ENCODE measurements around the gene SORT1.
"Not testable (repeated sequence)": the region's sequence is repeated elsewhere in the genome, so short reads cannot be mapped to it uniquely, and the experiment has no call there.

The SORT1 gene

GRCh38 chr1:109397581-109398342, at the start of gene SORT1:
Gene SORT1 (minus strand): TSS chr1:109397918. CDS start chr1:109397892, 26 bp downstream.
- FAIRE-seq, result peak; percentile 36

GRCh38 chr1:109445949-109446695, 48.4 kb upstream of the SORT1 start:
- FAIRE-seq, result not testable (repeated sequence)

DNA sequence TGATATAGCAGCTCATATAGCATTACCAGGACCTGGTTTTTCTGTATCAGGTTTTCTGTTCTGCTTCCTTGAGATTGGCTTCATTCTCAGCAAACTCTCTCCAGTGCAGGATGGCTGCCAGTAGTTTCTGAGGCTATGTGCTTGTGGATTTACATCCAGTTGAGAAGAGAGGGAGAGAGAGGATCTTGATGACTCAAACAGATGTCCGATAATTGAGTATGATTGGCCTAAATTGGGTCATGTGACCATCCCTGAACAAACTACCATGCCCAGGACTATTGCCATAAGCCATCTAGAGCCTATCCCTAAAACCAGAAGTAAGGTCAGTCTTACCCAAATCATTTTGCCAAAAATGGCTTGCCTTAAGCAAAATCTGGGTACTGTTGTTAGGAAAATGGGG, 46.6 kb upstream of the SORT1 start:
- no peak for FAIRE-seq

DNA sequence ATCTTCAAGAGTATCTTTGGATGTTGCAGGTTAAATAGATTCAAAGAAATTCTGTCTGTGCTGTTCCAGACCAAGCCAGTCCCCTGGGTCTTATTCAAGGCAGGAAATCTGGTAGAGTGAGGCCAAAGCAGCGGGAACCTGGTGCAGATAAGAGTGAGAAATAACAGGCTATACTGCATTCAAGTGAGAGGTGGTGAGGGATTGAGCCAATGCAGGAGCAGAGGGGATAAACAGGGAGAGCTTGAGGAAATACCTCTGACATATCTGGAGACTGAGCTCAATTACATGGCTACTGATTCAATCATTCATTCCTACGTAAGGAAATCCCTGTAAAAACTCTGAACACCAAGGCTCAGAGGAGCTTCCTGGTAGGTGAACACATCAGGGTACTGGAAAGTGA, 45.8 kb upstream of the SORT1 start:
- FAIRE-seq, result no peak

DNA sequence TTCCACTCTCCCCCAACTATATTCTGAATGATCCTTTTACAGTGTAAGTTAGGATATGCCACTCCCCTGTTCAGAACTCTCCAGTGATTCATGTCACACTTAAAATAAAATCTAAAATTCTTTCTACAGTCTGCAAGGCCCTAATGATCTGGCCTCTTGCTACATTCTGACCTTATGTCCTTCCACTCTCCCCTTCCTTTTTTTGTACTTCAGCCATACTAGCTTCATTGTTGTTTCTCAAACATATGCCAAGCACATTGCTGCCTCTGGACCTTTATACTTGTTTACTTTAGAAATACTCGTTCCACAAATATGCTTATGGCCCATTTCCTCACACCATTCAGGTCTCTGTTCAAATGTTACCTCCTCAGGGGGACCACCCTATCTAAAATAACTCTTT, 43.4 kb upstream of the SORT1 start:
- FAIRE-seq, result no peak

GRCh38 chr1:109438798-109439297, 41.1 kb upstream of the SORT1 start:
- FAIRE-seq, result no peak

GRCh38 chr1:109434484-109434883, 36.8 kb upstream of the SORT1 start:
- no peak for FAIRE-seq

DNA sequence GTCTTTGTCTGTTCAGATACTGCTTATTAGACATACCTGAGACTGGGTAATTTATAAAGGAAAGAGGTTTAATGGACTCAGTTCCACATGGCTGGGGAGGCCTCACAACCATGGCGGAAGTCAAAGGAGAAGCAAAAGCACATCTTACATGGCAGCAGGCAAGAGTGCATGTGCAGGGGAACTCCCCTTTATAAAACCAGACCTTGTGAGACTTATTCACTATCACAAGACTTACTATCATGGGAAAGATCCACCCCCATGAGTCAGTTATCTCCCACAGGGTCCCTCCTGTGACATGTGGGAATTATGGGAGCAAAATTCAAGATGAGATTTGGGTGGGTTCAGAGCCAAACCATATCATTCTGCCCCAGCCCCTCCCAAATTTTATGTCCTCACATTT, 35.6 kb upstream of the SORT1 start:
- no peak for FAIRE-seq

GRCh38 chr1:109432336-109432735, 34.6 kb upstream of the SORT1 start:
- no peak for FAIRE-seq

DNA sequence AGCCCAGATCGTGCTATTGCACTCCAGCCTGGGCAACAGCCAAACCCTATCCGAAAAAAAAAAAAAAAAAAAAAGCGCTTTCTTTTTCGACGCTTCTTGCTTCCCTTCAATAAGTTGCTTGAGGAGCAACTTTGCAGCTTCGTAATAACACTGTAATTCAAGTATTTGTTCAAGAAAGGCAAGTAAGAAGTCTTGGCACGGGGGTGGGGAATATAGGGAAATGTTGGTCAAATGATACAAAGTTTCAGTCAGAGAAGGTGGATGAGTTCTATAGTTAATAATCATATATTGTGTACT, 29.4 kb upstream of the SORT1 start:
- FAIRE-seq, result no peak

GRCh38 chr1:109426281-109427170, 28.8 kb upstream of the SORT1 start, which contains the start of gene PSMA5:
Gene PSMA5 (minus strand): TSS chr1:109426448. CDS start chr1:109426330, 118 bp downstream.
- FAIRE-seq, result peak; percentile 97

DNA sequence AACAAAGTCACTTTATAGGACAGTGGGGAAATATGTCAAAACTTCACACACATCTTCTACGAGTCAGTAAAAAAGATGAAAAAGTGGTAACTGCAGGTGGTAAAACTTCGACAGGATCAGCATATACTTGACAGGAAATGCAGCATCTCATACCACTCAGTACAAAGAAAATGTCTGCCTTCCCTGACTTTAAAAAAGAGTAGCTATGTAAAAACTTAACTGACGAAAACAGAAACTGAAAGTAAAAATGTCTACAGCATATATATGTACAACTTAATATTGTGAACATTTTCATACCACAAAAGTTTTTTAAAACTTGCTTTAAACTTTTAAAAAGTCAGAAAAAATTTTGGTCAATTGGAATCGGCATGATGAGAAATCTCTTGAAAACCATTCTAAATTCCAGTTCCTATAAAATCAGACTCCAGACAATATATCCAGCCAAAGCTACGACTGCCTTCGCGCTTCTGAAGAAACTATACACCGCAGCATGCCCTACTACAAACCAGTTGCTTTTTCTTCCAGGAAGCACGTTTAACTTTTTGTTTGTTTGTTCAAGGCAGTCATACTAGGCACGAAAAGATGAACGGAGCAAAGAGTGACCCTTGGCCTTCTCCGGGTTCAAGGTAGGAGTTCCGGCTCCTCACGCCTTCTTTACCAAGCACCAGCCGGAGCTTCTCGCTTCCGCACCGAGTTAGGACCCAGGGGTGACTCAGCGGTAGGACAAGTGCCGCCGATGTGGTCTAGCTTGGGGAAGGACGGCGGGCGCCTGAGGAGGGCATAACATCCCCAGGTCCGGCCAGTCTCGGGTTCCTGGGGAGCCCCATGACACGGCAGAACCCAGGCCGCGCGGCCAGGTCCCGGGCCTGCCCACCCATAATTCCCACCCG, 27.9 kb upstream of the SORT1 start:
- no peak for FAIRE-seq

DNA sequence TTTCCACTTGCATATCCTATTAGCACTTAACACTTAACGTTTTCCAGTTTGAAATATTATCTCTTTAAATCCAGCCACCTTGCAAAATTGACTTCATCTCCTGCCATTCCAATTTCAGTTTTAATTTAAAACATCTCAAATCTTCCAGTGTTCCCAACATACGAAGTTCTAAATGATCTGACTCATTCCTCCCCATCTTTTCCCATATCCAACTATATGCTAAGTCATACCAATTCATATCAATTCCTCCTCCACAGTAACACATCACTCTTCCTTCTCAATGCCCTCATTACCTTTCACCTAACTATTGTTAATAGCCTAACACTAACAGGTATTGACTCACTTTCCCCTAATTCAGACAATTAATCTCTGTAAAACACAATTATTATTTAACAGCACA, 25.8 kb upstream of the SORT1 start:
- FAIRE-seq, result no peak

- FAIRE-seq, result no peak
These were observed 14.8 kb upstream of the SORT1 start for GRCh38 chr1:109412551-109412950.

- FAIRE-seq, result no peak
These were observed 7.1 kb upstream of the SORT1 start for GRCh38 chr1:109404838-109405237.

- FAIRE-seq, result no peak
These were observed 4.3 kb upstream of the SORT1 start for GRCh38 chr1:109402025-109402424.

DNA sequence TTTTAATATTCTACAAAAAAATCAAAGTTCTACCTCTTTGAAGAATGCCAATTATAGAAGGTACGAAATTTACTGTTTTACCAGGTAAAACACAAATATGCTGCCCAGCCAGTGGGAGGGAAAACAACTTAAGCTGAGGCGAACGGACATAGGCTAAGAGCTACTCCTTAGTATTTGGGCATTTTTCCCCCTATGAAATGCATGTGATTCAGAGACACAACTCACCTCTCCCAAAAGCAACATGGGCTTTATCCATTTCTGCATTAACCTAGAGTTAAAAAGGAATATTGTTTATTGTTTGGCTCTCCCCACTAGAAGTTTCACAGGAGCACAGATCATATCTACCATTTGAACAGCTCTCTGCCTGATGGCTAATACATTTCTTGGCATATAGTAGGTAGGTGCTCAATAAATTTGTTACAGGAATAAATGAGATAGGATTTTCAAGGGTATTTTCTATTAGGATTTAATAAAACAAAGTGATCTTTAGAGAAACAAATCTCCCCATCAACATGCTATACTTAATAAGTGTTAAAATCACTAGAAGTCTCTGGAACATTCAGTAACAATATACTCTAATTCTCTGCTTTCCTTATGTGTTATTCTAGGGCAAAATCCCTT, 2.4 kb upstream of the SORT1 start:
- FAIRE-seq, result no peak

- FAIRE-seq, result peak; percentile 96
These were observed 1.7 kb upstream of the SORT1 start for GRCh38 chr1:109399326-109399957.

GRCh38 chr1:109398343-109399225, 866 bp upstream of the SORT1 start:
- FAIRE-seq, result no peak

Measured in G401.6 (cell line).